ENCODE measurements around the gene SORT1. TPM values are rescaled to one million over a fixed set of nuclear protein-coding genes. Genes with fewer than 3 reads are reported as not detected.

SORT1 gene
- total RNA-seq, 1 experiment from 2014 or later: 47.9 TPM

DNA sequence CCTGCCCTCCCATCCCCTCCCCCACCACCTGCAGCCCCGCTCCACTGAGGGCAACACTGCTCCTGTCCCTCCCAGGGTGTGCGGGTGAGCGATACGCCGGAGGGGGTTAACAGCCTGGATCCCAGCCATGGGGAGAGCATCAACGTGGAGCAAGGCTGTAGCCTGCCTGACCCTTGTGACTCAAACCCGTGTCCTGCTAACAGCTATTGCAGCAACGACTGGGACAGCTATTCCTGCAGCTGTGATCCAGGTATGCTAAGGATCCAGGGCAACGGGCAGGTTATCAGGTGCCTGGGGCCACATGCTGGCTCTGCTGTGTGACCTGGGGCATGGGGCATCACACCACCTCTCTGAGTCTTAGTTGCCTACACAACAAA, 133.4 kb downstream of the SORT1 start:
- Histone ChIP-seq H3K9ac (ENCODE audit: extremely low read depth, insufficient read length, low read length) (no peak overlapping the region), H3K27ac (ENCODE audit: insufficient read length, low read depth, low read length) (no peak overlapping the region), H3K4me1 (ENCODE audit: insufficient read depth, low read length) (no peaks in the 10 kb centered on the region; the same call in 1 of the 2 replicates), H3K4ac (ENCODE audit: low read depth, low read length) (no peak overlapping the region), H3K14ac (ENCODE audit: insufficient read depth, low read length) (no peak overlapping the region), H2BK20ac (ENCODE audit: low read depth, low read length, poor library complexity, severe bottlenecking) (no peak overlapping the region), H3K27me3 (ENCODE audit: insufficient read depth, low read length) (no peaks in the 10 kb centered on the region), H3K9me3 (ENCODE audit: control insufficient read depth, low read depth, low read length) (no peaks in the 10 kb centered on the region), H3T11ph (ENCODE audit: low read length) (no peak overlapping the region), H3K23ac (ENCODE audit: insufficient read length, low read depth, low read length) (no peak overlapping the region), H3K79me2 (ENCODE audit: insufficient read depth, low read length) (no peaks in the 10 kb centered on the region), H3K56ac (ENCODE audit: insufficient read length, low read depth, low read length) (no peak overlapping the region), H2BK5ac (ENCODE audit: insufficient read length, low read length) (no peak overlapping the region), H4K8ac (replicated peaks; ENCODE audit: insufficient read length, low read depth, low read length) (no peak overlapping the region), H2BK12ac (ENCODE audit: insufficient read length, low read depth, low read length) (no peak overlapping the region), H2BK120ac (ENCODE audit: low read depth, low read length, poor library complexity, severe bottlenecking) (no peak overlapping the region), H3K4me2 (ENCODE audit: insufficient read depth, insufficient read length, low read length) (no peak overlapping the region), H2AFZ (ENCODE audit: low read length) (no peak overlapping the region), H2BK15ac (ENCODE audit: low read depth, low read length) (no peak overlapping the region), H2AK5ac (ENCODE audit: insufficient read length, low read length) (no peak overlapping the region), H4K91ac (ENCODE audit: insufficient read length, low read depth, low read length) (no peak overlapping the region), H3K79me1 (ENCODE audit: insufficient read depth, low read depth, low read length, poor library complexity, severe bottlenecking) (no peaks in the 10 kb centered on the region), H3K23me2 (ENCODE audit: insufficient read length, low read depth, low read length, poor library complexity, severe bottlenecking) (no peaks in the 10 kb centered on the region), H4K5ac (ENCODE audit: insufficient read length, low read depth, low read length) (no peak overlapping the region), H4K20me1 (ENCODE audit: control insufficient read depth, insufficient read depth, insufficient read length) (no peaks in the 10 kb centered on the region), H3K18ac (ENCODE audit: insufficient read length, low read depth, low read length) (no peak overlapping the region)
- H3K4me3 Mint-ChIP-seq: no peak overlapping the region
- no CpG with 5 or more reads among the region's 9 CpGs for WGBS (ENCODE audit: extremely low coverage, insufficient read length, low lambda C conversion rate)
- H3K4me1 Mint-ChIP-seq: peaks cover 15 to 23% of the 10 kb centered on the region in 2 experiments
- no peaks in the 10 kb centered on the region for H3K27me3 Mint-ChIP-seq (ENCODE audit: low read depth)
- peaks cover 8 to 45% (median 31%) of the 10 kb centered on the region in 3 experiments; a peak in 6 of 7 replicates for H3K36me3 Mint-ChIP-seq (ENCODE audit: insufficient read depth in 1 of 3, low read depth in 3 of 3)
- no peaks in the 10 kb centered on the region; a peak in 1 of 5 replicates for H3K9me3 Mint-ChIP-seq
- no peak for DNase-seq
- TF ChIP-seq CTCF (conservative IDR thresholded peaks at IDR 0.05): no peak
- no peak overlapping the region for H3K27ac Mint-ChIP-seq
